Myocyte (in vitro differentiated cells): ENCODE measurements around the gene OR2M5. TPM values are rescaled to one million over a fixed set of nuclear protein-coding genes. Genes with fewer than 3 reads are reported as not detected.

ENCODE experiments used
- DNase-seq: peaks from one replicate; pipeline ENCODE4 v3.0.0-alpha.2; 2012; ENCODE audit warnings: low read depth
- polyA plus RNA-seq: library from polyadenylated mRNA; unstranded; fragments of >200 nt; gene quantifications from one replicate; pipeline ENCODE4 v1.2.1, GENCODE V29; 2012; ENCODE audit warnings: missing spikeins
- total RNA-seq: library from RNA; depleted of rRNA; stranded (reverse); fragments of >200 nt; gene quantifications from 2 replicates; pipeline ENCODE4 v1.2.3, GENCODE V29; 2014

The OR2M5 gene, protein sequence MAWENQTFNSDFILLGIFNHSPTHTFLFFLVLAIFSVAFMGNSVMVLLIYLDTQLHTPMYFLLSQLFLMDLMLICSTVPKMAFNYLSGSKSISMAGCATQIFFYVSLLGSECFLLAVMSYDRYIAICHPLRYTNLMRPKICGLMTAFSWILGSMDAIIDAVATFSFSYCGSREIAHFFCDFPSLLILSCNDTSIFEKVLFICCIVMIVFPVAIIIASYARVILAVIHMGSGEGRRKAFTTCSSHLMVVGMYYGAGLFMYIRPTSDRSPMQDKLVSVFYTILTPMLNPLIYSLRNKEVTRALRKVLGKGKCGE
- not detected in 2 replicates for total RNA-seq
- polyA plus RNA-seq: not detected

DNA sequence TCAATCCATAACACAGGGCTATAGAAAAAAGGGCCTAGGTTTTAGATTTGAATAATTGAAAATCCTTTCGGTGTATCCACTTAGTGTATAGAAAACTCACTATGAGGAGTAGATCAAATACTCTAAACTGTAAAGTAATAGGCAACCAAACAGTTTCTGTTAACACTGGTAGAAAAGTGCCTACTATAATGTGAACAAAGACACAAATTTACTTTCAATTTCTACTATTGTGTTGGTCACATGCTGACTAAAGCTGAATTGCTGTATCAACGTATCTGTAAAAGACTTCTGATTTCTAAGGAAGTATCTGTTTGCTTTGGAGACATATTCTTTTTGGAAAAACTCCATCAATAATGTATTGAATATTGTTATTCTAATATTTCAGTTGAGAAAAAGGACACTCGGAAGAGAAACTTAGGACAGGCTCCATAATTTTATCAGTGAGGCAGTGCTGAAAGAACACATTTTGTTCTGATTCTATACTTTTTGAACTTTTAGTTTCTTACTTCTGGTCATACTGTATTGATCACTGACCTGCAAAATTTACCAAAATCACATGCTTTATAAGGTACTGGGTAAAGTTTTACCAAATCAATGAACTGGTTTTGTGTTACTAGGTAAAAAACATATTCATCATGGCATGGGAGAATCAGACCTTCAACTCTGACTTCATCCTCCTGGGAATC lies at the start of gene OR2M5:
TSS of gene OR2M5 (plus strand) at position 636 of the 686 bp plus-strand sequence. CDS start at position 636, 0 bp downstream.
- no peak for DNase-seq

DNA sequence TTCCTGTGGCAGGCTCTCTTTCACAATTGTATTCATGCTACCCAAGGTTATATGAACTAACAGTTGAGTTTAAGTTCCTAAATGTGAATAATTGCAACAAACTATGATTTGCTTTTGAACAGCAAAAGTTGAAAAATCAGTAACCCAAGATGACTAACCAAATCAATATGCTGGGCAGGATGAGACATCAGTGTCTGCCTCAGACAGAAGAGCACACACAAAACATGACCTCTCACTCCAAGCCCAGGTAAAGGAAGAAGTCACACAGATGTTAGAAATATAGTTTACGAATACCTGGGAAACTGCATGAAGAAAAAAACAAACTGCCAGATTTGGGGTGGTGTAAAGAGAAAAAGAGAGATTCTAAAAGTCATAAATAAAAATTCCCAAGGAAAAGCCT lies 46.4 kb upstream of the OR2M5 start:
- no peak for DNase-seq

DNA sequence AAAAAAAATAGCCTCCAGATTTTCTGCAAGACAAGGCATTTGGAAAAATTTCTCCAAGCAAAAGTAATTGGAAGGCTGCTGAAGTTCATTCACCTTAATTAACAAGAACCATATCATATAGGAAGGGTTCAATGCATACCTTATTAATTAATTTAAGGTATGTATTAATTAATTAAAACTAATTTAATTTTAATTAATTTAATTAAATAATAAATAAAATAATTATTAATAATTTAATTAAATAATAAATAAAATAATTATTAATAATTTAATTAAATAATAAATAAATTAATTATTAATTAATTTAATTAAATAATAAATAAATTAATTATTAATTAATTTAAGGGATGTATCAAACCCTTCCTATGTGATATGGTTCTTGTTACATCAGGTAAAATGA lies 42.1 kb upstream of the OR2M5 start:
- DNase-seq: no peak

DNA sequence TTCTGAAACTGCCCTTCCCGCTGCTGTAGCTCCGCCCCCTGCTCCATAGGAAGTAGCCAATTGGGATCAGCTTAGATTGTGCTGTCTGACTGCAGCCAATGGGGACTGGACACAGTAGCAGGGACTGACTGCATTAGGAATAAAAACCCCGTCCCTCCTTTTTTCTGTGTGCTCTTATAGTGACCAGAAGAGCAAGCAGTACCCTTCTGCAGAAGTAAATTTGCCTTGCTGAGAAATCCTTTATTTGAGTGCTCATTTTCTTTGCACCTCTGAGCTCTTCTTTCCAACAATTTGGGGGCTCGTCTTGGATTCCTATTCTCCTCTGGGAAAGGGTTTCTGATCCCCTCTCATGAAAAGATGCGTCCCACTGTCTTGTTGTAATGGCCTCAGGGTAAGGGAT lies 33.8 kb upstream of the OR2M5 start:
- DNase-seq: no peak

DNA sequence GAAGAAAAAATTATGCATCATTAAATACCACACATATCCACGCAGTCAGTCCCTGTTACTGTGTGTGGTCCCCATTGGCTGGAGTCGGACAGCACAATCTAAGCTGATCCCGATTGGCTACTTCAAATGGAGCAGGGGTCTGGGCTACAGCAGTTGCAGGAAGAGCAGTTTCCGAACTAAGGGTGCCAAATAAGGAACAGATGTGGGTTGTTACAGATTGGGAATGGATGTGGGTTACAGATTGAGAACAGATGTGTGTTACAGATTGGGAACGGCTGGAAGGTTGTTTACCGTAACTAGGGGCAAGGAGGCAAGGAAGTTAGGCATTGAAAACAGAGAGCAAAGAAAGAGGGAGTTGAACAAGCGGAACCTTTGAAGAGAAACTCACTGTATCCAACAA lies 30.1 kb upstream of the OR2M5 start:
- no peak for DNase-seq

DNA sequence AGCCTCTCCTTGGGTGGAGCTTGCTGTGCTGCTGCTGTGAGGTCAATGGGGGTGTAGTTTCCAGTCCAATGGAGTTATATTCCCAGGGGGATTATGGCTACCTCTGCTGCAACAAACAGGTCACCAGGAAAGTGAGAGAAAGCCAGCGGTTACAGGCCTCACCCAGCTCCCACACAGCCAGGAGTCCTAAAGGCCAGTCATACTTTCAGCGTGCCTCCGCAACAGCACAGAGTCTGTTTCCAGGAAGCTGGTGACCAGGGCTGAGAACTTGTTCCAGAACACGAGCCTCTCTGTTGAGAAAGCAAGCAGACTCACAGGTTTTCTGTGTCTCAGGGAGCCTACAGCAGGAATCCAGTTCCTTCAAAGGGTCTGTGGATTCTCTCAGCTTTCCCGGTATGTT lies 17.3 kb upstream of the OR2M5 start:
- DNase-seq: no peak

DNA sequence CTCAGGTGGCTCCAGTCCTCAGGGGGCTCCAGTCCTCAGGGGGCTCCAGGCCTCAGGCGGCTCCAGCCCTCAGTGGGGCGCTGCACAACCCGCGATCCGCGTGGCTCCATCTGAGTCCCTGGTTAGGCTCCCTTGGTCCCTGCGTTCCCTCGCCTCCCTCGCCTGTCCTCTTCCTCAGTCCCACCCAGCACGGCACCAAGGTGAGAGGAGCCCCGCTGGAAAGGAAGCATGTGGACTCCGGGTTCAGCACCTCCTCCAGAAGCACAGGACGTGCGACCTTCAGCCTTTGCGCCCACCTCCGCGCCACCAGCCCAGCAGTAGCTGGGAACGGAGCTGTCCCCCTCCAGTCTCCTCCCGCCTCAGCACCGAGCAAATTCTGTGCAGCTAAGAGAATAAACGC lies 8.1 kb upstream of the OR2M5 start:
- no peak for DNase-seq

DNA sequence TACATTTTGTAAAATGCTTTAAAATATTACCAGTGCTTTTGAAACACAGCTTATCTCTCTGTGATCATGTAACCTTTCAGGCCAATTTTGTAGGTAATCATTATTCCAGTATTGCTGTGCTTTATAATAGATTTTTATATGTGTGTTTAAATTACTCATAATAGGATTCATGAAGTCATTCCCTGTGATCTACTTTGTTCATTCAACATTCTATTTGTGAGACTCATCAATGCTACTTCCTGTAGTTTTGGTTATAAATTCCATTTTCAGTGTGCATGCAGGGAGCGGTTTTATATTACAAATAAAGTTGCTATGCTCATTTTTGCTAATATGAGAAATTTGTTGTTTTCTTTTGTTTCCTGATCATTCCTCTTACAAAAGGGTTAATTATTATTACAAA lies 4.1 kb upstream of the OR2M5 start:
- DNase-seq: no peak

DNA sequence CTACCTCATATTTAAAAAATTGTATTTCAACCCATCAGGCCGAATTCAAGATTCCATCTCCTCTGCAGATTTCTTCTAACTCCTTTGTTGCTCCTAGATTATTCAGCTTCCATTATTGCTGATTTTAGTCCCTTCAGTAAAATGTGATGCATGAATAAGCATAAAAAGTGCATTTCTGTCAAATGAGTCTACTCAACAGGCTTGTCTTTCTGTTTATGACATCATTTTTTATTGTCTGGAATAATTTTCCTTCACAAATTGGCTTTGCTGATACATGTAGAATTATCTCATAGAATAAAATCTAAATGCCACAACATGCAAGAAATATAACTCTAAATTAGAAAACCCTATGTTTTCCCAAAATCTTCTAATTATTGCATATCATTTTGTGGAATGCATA lies 1.6 kb upstream of the OR2M5 start:
- DNase-seq: no peak

DNA sequence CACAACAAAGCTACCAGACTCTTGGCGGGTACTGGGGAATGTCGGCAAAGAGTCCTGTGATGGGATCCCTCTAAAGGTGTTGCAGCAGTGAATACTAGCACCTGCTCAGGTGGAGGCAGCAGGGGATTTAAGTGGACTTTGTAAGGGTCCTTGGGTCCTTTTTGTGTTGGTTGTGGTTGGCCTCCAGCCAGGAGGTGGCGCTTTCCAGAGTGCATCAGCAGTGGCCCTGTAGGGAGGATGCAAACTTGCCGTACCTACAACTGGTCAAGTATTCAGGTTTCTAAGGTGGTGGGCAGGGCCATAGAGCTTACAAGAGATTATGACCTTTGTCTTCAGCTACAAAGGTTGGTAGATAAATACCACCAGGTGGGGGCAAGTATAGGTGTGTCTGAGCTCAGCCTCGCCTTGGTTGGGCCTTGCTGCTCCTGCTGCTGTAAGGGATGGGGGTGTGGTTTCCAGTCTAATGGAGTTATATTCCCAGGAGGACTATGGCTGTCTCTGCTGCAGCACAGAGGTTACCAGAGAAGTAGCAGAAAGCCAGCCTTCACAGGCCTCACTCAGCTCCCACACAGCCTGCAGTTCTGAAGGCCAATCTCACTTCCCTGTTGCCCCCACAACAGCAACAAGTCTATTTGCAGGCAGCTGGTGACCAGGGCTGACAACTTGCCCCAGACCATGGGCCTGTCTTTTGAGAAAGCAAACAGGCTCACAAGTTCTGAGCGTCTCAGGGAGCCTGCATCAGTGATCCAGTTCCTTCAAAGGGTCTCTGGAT lies 7.3 kb downstream of the OR2M5 start:
- no peak for DNase-seq

DNA sequence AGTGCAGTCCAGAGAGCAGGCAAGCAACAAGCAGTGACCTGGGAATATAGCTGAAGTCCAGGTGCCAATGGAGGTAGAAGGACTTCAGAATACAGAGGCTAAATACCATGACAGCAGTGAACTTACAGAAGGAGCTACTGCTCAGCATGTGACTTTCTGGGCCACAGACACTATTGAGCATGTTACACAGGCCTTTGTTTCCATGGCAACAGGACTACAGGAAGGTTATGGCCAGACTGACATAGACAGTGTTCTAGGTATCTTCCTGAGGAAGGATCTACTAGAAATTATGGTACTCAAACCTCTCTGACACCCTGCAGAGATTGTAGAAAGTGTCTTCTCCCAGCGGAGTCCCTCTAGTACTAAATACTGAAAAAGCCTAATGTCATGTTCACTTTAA lies 11.0 kb downstream of the OR2M5 start:
- DNase-seq: no peak

DNA sequence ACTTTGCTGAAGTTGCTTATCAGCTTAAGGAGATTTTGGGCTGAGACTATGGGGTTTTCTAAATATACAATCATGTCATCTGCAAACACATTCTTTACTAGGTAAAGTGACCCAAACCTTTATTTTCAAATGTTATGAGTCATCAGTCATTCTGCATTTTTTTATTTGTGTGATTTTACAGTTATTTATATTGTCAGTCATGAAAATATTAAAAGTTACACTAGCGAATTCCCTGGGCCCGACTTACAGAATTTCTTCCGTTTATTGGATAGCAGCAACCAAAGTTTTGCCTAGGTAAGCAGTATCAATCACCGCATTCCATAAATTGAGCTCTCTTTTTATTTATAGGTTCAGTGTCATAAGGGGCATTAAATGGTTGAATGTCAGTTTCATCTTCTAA lies 13.8 kb downstream of the OR2M5 start:
- DNase-seq: no peak

DNA sequence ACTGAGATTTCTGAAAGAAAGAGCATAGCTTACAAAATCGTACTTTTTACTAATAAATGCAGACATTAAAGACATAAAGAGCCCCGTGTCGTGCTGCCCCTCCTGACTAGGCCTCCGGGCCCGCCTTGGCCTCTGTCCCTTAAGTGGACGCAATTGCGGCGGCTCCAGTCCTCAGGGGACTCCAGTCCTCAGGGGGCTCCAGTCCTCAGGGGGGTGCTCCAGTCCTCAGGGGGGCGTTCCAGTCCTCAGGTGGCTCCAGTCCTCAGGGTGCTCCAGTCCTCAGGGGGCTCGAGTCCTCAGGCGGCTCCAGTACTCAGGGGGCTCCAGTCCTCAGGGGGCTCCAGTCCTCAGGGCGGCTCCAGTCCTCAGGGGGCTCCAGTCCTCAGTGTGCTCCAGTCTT lies 19.1 kb downstream of the OR2M5 start:
- no peak for DNase-seq

DNA sequence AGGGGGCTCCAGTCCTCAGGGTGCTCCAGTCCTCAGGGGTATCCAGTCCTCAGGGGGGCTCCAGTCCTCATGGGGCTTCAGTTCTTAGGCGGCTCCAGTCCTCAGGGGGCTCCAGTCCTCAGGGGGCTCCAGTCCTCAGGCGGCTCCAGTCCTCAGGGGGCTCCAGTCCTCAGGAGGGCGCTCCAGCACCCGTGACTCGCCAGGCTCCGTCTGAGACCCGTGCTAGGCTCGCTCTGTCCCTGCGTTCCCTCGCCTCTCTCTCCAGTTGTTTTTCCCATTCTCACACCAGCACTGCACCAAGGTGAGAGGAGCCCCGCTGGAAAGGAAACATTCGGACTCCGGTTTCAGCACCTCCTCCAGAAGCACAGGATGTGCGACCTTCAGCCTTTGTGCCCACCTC lies 20.2 kb downstream of the OR2M5 start:
- no peak for DNase-seq

DNA sequence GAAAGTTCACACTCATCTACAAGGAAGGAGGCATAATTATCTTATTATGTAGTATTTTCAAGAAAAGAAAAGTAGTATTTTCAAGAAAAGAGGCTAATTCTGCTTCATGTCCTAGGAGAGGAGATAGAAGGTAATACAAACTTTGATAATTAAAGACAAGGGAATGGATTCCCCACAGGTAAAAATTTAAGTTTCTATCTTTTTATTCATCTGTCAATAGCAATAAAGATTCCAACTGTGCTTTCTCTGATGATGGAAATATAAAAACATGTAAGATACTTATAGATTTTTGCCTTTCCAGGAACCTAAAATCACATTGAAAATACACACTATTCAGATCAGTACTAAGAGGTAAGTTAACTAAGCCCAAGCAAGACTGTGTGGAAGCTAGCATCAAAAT lies 29.6 kb downstream of the OR2M5 start, which contains the start of gene OR2M2:
TSS of gene OR2M2 (plus strand) at position 301 of the 400 bp plus-strand sequence. CDS start 5,165 bp downstream, outside the sequence.
- no peak for DNase-seq

DNA sequence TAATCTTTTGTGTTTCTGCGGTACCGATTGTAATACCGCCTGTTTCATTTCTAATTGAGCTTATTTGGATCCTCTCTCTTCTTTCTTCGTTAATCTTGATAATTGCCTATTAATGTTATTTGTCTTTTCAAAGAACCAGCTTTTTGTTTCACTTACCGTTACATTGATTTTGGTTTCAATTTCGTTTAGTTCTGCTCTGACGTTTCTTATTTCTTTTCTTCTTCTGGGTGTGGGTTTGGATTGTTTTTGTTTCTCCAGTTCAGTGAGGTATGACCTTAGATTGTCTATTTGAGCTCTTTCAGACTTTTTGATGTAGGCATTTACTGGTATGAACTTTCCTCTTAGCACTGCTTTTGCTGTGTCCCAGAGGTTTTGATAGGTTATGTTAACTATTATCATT lies 39.0 kb downstream of the OR2M5 start:
- DNase-seq: no peak

DNA sequence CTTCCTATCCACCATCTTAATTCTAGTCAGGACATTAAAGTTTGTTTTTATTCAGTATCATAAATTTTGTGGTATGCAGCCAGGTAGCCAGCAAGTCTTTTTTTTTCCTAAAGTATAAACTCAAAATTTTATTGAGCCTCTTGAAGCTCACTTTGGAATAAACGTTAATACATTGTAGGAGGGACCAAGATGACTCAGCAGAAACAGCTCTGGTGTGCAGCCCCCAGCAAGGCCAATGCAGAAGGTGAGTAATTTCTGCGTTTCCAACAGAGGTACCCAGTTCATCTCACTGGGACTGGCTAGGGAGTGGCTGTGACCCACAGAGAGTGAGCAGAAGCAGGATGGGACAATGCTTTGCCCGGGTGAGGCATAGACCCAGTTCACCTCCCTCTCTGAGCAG lies 42.4 kb downstream of the OR2M5 start:
- no peak for DNase-seq

DNA sequence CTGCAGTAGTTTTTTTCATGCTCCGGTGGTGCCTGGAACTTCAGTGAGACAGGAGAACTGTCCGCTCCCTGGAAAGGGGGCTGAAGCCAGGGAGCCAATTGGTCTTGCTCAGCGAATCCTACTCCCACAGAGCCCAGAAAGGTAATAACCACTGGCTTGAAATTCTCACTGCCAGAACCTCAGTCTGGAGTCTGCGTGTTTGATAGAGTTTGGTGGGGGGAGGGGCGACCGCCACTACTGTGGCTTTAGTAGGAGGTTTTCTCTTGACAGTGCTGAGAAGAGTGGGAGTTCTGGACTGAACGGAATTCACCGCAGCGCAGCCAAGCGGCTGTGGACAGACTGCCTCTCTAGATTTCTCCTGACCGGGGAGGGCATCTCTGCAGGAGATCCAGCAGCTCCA lies 44.1 kb downstream of the OR2M5 start:
- DNase-seq: no peak

DNA sequence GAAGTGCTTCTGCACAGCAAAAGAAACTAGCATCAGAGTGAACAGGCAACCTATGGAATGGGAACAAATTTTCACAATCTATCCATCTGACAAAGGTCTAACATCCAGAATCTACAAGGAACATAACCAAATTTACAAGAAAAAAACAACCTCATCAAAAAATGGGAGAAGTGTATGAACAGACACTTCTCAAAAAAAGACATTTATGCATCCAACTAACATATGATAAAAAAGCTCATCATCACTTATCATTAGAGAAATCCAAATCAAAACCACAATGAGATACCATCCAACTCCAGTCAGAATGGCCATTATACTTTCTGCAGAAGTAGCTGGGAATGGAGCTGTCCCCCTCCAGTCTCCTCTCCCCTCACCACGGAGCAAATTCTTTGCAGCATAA lies 49.2 kb downstream of the OR2M5 start:
- no peak for DNase-seq
